NCI-H1105 treated with DMSO at 0.1 percent for 48 hours (cell line): Measurements from ENCODE around the gene CEACAM16.
A peak's percentile ranks its signal among the peaks of the same experiment; 100 is the strongest.
"Not testable (repeated sequence)": the region's sequence is repeated elsewhere in the genome, so short reads cannot be mapped to it uniquely, and the experiment has no call there.

Experiments used
- DNase-seq: peaks from one replicate; lab custom pipeline; 2025; lab: John Stamatoyannopoulos, UW

CEACAM16 gene, protein sequence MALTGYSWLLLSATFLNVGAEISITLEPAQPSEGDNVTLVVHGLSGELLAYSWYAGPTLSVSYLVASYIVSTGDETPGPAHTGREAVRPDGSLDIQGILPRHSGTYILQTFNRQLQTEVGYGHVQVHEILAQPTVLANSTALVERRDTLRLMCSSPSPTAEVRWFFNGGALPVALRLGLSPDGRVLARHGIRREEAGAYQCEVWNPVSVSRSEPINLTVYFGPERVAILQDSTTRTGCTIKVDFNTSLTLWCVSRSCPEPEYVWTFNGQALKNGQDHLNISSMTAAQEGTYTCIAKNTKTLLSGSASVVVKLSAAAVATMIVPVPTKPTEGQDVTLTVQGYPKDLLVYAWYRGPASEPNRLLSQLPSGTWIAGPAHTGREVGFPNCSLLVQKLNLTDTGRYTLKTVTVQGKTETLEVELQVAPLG

GRCh38 chr19:44698492-44699201 lies at the start of gene CEACAM16:
Gene CEACAM16 (plus strand): TSS chr19:44699151. CDS start chr19:44701457, 2,306 bp downstream.
- DNase-seq = no peak

- no peak for DNase-seq
These were observed 49.3 kb upstream of the CEACAM16 start for GRCh38 chr19:44649578-44650145.

DNA sequence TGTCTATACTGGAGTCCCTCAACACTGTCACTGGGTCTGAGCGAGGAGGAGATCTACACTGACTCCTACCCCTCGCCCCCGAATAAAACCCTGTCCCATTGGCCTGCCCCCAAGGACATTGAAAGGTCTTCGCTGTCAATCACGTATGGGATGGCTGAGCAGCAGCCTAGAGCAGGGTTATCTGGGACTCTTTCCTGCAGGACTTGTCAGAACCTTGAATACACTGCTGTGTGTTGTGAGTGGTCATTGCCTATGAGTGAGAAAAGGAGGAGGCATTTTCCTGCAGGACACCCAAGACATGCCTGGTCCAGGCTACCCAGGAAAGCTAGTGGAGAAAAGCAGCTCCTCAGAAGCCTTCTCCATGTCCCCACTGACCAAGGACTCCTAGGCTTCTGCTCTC lies 45.6 kb upstream of the CEACAM16 start:
- no peak for DNase-seq

DNA sequence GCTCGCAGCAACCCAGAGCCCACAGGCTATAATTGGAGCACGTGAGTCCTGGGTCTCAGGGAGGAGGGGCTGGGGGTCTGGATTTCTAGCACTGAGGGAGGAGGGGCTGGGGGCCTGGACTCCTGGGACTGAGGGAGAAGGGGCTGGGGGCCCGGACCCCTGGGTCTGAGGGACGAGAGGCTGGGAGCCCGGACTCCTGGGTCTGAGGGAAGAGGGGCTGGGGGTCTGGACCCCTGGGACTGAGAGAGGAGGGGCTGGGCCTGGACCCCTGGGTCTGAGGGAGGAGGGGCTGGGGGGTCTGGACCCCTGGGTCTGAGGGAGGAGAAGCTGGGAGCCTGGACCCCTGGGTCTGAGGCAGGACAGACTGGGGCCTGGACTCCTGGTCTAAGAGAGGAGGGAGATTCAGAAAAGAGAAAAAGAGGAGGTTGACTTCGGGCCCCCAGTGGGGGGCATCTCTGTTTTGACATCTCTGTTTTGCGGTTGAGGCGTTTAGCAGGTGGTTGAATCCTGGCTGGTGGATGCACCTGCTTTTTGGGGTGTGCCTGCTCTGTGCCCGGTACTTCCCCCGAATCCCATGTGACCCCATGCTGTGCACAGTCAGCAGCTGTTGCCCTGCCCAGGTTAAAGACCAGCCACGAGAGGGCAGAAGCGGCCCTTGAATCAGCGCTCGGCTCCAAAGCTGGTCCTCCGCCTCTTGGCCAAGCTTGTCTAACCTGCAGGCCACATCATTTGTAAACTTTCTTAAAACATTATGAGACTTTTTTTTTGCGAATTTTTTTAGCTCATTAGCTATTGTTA lies 44.8 kb upstream of the CEACAM16 start:
- DNase-seq = no peak

DNA sequence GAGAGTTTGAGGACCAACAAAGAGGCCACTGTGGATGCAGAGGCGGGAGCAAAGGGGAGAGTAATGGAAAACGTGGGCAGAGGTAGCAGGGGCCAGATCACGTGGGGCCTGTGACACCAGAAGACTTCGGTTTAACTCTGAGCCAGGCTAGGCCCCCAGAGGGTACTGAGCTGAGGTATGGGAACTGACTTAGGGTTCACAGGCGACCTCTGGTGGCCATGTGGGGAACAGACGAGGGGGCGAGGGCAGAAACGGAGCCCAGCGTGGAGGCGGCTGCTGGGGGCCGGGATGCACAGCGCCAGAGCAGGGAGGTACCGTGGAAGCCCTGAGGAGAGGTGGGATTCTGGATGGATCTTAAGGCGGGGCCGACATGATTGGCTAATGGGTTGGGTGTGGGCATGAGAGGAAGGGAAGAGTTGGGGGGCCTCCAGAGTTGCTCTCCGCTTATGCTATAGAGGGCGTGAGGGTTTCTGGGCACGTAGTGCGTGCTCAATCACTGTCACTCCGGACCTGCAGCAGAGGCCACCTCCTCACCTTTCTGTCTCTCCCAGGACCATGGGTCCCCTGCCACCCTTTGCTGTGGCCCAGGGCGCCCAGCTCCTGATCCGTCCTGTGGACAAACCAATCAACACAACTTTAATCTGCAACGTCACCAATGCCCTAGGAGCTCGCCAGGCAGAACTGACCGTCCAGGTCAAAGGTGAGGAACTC lies 41.6 kb upstream of the CEACAM16 start:
- peak; percentile 18 for DNase-seq

DNA sequence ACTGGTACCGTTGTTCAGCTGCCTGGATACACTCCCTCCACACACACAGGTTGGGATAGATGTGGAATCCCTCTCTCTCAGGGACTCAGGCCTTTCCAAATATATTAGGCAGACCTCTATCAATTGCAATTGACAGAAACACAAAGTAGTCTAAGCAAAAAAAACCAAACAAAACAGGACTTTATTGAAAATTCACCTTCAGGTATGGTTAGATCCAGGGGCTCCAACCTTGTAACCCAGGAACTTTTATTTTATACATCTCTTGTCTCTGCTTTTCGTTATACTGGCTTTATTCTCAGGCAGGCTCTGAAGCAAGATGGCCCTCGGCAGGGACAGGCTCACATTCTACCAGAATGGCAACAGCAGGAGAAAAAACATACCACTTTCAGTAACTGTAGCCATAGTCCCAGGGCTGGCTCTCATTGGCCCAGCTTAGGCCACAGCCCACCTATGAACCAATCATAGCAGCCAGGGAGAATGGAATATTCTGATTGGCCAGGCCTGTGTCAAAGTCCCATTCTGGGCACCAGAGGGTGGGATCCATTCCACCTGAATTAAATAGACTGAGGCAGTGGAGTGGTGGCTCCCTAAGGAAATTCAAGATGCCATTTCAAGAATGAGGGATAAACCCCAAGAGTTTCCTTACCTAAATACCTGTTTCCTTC lies 40.8 kb upstream of the CEACAM16 start:
- no peak for DNase-seq

DNA sequence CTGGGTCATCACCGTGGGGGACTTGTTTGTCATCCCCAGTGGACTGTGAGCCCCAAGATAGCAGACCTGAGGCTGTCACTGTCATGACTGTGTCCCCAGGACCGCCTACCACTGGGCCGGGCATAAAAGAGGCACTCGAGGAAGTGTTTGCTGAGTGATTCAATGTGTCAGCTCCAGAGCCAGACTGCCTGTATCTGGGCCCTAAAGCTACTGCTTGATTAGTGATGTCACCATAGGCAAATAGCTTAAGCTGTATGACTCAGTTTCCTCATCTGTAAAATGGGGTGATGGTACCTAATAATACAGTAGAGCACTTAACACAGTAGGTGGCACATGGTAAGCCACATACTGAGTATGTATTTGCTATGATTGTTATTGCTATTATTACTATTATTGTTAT lies 38.9 kb upstream of the CEACAM16 start:
- DNase-seq = no peak

DNA sequence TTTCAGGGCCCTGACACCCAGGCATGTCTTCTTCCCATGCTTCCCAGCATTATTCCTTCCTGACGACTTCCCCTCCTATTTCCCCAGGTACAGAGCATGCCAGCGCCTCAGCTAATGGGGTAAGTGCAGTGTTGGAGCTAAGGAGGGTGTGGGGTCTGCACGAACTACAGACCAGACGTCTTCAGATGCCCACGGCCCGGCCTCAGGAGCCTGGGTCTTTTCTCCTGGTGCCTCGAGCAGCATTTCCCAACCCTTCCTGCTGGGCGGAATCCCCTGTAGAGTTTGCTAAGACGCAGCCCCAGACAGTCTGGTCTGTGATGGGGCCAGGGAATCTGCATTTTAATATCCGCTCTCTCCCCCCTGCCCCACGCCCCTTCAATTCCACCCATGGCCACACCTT lies 37.7 kb upstream of the CEACAM16 start:
- no peak for DNase-seq

DNA sequence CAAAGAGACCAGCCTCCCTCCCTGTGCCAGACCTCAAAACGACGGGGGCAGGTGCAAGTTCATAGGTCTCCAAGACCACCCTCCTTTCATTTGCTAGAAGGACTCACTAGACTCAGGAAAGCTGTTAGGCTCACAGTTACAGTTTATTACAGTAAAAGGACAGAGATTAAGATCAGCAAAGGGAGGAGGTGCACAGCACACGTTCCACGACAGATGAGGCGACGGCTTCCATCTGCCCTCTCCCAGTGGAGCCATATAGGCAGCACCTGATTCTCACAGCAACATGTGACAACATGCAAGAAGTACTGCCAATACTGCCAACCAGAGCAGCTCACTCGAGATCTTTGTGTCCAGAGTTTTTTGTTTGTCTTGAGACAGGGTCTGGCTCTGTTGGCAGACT lies 37.0 kb upstream of the CEACAM16 start:
- DNase-seq = no peak

DNA sequence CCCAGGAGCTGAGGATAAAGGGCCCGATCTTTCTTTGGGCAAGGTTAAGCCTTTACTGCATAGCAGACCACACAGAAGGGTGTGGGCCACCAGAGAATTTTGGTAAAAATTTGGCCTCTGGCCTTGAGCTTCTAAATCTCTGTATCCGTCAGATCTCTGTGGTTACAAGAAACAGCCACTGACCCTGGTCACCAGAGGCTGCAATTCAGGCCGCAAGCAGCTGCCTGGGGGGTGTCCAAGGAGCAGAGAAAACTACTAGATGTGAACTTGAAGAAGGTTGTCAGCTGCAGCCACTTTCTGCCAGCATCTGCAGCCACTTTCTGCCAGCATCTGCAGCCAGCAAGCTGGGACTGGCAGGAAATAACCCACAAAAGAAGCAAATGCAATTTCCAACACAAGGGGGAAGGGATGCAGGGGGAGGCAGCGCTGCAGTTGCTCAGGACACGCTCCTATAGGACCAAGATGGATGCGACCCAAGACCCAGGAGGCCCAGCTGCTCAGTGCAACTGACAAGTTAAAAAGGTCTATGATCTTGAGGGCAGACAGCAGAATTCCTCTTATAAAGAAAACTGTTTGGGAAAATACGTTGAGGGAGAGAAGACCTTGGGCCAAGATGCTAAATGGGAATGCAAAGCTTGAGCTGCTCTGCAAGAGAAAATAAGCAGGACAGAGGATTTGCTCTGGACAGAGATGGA lies 36.1 kb upstream of the CEACAM16 start:
- DNase-seq = no peak

- DNase-seq = no peak
These were observed 35.0 kb upstream of the CEACAM16 start for GRCh38 chr19:44663996-44664395.

- DNase-seq = no peak
These were observed 34.0 kb upstream of the CEACAM16 start for GRCh38 chr19:44664976-44665375.

GRCh38 chr19:44666852-44667556 lies 31.9 kb upstream of the CEACAM16 start:
- DNase-seq = no peak

- no peak for DNase-seq
These were observed 29.8 kb upstream of the CEACAM16 start for GRCh38 chr19:44668985-44669764.

- not testable (repeated sequence) for DNase-seq
These were observed 28.9 kb upstream of the CEACAM16 start for GRCh38 chr19:44670027-44670426.

- no peak for DNase-seq
These were observed 27.6 kb upstream of the CEACAM16 start, which contains the start of gene CEACAM19 for GRCh38 chr19:44671400-44671799. Gene CEACAM19 (plus strand): TSS chr19:44671482. CDS start chr19:44671932, 450 bp downstream.

- DNase-seq = no peak
These were observed 26.7 kb upstream of the CEACAM16 start for GRCh38 chr19:44672226-44672625.

DNA sequence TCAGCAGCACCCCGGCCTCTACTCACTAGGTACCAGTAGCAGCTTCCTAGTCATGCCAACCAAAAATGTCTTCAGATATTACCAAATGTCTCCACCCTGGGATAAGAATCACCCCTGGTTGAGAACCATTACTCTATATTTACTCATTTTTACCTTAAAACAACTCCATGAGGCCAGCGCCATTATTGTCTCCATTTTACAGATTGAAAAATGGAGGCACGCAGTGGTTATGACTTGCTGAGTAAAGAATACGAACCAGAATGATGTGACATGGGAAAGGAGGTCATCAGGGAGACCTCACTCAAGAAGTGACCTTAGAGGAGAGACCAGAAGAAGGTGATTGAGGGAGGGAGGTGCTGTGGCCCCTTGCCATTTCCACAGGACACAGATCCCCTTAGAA lies 25.4 kb upstream of the CEACAM16 start:
- DNase-seq = no peak

DNA sequence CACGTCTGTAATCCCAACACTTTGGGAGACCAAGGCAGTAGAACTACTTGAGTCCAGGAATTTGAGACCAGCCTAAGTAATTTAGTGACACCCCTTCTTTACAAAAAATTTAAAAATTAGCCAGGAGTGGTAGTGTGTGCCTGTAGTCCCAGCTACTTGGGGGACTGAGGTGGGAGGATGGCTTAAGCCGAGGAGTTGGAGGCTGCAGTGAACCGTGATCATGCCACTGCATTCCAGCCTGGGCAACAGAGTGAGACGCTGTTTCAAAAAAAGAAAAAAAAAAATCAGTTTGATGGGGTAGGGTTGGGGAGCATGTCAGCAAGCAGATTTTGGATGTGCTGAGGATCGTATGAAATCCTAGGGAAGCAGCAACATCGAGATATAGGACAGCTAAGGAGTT lies 23.4 kb upstream of the CEACAM16 start:
- no peak for DNase-seq
